NCI-H82 treated with DMSO at 0.1 percent for 48 hours (cell line): ENCODE measurements around the gene DNAJB1.
"Not testable (repeated sequence)": the region's sequence is repeated elsewhere in the genome, so short reads cannot be mapped to it uniquely, and the experiment has no call there.

Experiments
- DNase-seq: peaks from one replicate; lab custom pipeline; 2025; ENCODE audit not compliant: unreplicated experiment; lab: John Stamatoyannopoulos, UW

DNAJB1 gene

DNA sequence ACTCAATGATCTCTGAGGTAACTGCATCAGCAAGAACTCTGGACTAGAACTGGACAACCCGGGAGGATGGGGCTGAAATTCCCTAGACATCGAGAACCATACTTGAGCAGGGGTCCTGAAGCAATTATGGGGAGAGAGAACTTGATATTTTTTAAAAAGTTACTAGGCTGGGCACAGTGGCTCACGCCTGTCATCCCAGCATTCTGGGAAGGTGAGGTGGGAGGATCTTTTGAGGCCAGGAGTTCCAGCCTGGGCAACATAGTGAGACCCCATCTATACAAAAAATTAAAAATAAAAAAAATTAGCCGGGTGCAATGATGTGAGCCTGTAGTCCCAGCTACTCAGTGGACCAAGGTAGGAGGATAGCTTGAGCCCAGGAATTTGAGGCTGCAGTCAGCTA, 2.3 kb upstream of the DNAJB1 start:
- no peak for DNase-seq

DNA sequence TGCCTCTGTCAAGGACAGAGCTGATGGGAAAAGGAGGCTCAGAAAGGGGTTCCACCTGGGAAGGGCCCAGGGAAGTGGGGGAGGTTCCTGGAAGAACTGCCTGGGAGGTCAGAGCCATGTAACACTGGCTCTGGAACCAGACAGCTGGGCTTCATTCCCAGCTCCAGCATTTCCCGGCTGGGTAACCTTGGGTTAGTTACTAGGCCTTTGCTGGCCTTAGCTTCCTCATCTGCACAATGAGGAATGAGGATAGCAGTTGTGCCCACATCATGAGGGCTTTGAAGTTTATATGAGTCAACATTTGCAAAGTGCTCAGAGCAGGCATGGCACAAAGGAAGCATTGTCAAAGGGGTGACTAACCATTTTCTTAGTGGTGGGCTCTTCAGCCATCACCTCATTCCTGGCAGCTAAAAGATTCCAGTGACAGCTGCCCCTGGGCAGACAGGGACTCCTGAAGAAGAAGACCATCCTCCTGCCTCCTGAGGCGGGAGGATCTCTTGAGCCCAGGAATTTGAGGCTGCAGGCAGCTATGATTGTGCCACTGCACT, 1.7 kb upstream of the DNAJB1 start:
- DNase-seq, result no peak

DNA sequence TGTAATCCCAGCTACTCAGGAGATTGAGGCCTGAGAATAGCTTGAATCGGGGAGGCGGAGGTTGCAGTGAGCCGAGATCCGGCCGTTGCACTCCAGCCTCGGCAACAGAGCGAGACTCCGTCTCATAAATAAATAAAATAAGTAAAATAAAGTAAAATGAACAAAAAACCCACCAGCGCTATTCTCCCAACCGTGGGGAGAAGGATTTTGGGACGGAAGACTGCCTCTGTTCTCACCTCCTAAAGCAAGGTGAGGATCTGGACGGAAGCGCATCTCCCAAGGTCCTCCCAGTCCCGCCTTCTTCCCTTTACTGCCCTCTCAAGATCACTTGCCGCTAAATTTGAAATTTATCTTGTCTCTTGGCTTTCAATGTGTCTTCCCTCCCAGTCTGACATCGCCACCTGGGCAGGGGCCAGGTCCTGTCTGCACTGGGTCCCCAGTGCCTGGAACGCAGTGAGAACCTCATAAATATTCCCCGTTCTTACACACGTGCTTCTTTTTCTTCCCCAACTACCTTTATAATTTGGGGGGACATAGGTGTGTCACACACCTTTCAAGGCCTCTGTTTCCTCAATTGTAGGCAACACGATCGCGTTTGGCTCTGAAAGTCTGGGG, 1.2 kb upstream of the DNAJB1 start:
- DNase-seq, result no peak

DNA sequence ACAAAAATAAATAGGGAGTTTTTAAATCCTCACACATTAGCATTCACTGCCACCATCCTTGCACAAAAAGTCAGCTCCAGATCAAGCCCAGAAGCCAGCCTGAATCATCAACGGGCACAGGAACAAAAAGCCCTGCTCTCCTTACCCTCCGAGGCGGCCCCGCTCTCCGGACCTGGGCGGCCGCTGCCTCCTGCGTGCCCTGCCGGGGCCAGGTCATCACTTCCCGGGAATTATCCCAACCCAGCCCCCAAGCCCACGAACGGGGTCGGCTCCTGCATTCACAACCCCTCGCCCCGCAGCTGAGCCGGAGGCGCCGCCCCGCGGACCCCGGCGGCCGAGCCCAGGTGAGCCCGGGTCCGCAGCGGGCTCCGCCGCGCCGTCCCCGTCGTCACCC, 754 bp downstream of the DNAJB1 start:
- no peak for DNase-seq

DNA sequence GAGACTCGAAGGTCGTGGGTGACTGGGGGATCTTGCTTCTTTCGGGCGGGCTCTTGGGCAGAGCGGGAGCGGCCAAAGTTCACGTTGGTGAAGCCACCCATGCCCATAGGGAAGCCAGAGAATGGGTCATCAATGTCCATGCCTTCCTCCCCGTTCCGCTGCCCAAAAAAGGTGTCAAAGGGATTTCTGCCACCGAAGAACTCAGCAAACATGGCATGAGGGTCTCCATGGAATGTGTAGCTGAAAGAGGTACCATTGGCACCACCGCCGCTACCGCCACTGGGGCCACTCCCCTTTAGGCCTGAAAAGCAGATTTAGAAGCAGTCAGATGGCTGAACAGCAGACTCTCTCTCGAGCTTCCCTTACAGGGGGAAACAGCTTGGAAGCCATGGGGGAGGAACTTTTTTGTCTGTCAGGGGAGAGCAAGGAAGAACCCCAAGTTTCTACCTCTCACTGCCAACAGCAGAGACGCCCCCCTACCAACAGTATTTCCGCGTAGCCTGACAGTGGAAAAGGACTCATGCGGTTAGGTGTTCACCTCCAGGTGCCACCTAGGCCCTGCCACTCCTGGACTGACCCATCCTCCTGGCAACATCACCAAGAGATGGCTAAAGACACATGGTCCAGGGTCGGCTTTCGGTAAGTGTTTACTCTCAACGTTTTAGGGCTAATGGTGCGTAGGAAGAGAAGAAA, 1.3 kb downstream of the DNAJB1 start:
- no peak for DNase-seq

DNA sequence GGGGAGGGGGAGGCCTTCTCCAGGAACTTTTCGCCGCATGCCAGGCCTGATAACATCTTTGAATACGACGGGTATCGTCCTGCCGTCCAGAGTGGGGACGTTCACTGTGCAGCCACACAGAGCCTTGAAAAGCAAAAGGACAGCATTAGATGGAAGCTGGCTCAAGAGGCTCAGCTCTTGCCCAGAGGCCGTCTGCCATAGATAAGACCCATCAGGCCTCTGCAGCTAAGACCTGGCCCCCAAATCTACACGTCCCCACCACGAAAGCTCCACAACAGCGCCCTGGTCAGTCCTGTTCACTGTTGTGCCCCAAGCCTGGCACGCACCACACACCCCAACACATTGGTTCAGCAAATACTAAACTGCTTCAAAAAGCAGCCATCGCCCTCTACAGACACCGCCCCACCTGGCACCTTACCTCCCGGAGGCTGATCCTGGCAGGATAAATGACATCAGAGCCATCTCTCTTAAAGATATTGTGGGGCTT, 2.1 kb downstream of the DNAJB1 start:
- no peak for DNase-seq

DNA sequence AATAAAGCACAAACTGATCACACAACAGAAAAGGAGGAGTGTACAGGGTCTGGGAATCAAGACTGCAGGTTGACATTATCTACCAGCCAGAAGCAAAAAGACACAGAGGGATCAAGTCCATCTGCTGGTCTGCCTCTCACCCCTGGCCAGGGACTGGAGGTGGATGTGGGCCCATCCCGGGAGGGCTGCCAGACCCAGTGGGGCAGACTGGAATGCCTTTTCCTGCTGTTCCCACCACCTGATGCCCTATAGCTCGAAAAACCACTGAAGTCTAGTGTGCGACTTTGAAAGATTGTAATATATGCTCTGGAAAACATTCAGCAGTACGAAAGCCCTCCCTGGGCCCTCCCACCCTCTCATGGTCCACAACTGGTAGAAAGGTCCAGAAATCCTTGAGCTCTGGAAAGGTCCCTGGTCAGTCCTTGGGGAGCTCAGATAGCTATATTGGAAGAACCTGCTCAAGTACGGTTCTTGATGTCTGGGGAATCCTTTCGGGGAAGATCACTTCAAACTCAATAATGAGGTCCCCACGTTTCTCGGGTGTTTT, 2.6 kb downstream of the DNAJB1 start:
- DNase-seq, result no peak

DNA sequence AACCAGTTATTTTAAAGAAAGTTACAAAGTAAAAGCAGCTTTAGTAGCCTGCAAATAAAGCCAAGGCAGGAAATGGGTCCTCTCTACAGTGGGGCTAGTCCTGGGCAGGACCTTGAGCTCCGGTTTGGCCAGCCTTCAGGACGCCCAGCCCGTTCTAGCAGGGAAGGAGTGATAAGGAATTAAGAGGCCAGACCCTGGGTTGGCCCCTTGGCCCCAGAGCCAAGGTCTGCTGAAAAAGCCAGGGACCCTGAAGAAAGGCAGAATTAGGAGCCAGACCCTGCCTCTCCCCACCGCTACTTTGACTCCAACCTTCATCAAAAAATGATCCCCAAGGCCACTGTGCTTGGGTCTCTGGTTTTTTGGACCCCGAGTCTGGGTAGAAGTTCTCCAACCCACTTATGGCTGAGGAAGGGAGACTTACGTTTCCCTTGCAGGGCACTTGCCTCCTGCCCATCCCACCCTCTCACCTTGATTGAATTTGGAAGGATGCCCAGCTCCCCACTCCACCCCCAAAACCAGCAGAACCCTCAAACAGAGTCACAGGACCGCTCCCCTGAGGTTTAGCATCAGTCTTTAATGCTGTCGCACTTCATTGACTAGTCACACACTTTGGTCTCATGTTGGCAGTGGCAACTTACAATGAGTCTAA, 3.9 kb downstream of the DNAJB1 start:
- DNase-seq, result no peak

DNA sequence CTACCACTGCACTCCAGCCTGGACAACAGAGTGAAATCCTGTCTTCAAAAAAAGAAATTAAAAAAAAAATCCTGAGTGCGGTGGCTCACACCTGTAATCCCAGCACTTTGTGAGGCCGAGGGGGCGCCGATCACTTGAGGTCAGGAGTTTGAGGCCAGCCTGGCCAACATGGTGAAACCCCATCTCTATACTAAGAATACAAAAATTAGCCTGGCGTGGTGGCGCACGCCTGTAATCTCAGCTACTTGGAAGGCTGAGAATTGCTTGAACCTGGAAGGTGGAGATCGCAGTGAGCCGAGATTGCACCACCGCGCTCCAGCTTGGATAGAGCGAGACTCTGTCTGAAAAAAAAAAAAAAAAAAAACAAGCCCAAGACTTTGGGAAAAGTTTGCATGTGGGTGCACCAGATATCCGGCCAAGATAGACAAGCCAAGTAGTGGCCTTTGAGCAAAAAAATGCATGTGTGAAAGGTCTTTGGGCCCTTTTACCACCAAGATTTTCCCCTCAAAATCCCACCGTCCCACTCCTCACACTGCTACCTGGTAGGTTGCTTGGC, 5.7 kb downstream of the DNAJB1 start:
- DNase-seq, result no peak

DNA sequence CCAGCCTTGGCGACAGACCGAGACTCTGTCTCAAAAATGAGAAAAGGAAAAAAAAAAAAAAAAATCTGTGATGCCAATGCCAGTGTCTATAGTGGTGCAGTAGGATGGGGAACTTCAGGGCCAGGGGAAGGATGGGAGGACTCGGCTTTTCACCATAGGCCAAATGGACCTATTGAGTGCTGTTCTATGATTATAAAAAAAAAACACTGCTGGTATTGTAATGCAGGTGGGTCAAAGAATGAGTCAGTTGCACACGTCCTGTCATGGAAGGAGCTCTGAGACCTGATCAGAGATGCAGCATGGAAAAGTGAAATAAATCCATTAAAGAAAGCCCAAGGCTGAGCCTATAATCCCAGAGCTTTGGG, 7.0 kb downstream of the DNAJB1 start:
- peak; percentile 28 for DNase-seq

DNA sequence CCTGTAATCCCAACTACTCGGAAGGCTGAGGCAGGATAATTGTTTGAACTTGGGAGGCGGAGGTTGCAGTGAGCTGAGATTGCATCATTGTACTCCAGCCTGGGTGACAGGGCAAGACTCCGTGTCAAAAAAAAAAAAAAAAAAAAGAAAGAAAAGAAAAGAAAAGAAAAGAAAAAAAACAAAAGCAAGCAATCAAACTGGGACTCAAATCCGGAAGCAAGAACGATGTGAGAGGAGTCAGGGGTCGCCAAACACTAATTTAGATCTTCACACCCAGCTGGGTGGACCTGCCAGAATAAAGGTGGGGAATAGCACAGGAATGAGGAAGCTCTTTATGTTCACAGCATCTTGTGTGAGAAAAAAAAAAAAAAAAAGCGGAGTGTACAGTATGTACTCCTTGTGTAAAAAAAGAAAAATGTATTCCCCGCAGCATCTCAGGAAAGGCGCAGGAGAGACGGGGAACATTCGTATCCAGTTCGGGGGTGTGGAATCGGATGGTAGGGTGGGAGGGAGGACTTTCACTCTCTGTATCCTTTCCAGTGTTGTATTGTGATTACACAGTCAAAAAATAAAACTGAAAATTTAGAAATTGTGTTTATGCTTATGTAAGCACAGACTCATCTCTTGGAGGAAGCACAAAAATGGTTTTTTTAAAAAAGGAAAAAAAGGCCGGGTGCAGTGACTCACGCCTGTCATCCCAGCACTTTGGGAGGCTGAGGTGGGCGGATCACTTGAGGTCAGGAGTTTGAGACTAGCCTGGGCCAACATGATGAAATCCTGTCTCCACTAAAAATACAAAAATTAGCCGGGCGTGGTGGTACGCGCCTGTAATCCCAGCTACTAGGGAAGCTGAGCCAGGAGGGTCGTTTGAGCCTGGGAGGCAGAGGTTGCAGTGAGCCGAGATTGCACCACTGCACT, 7.6 kb downstream of the DNAJB1 start:
- no peak for DNase-seq

DNA sequence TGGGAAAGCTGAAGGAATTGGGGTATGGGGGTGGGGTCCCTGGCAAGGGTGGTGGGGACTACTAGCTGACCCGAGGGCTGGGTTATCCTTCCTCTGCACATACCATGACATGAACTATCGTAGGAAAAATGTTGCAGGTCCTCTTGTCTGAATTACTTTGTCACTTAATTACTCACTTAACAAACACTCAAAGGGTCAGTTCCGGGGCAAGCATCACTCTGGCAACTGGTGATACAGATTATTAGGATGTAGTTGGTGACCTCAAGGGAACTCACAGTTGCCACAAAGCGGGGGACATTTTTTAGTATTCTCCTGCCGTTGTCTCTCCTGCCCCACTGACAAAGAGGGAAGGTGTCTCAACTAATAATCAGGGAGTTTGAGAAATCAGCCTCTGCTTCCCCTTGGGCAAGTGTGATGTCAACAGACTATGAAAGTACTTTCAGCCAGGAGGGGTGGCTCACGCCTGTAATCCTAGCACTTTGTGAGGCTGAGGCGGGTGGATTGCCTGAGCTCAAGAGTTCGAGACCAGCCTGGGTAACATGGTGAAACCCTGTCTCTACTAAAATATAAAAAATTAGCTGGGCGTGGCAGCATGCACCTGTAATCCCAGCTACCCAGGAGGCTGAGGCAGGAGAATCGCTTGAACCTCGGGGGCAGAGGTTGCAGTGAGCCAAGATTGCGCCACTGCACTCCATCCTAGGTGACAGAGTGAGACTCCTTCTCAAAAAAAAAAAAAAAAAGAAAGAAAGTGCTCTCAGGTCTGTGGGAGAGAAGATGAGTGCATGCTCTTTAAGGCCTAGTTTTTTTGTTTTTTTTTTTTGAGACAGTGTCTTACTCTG, 10.3 kb downstream of the DNAJB1 start:
- DNase-seq, result no peak

DNA sequence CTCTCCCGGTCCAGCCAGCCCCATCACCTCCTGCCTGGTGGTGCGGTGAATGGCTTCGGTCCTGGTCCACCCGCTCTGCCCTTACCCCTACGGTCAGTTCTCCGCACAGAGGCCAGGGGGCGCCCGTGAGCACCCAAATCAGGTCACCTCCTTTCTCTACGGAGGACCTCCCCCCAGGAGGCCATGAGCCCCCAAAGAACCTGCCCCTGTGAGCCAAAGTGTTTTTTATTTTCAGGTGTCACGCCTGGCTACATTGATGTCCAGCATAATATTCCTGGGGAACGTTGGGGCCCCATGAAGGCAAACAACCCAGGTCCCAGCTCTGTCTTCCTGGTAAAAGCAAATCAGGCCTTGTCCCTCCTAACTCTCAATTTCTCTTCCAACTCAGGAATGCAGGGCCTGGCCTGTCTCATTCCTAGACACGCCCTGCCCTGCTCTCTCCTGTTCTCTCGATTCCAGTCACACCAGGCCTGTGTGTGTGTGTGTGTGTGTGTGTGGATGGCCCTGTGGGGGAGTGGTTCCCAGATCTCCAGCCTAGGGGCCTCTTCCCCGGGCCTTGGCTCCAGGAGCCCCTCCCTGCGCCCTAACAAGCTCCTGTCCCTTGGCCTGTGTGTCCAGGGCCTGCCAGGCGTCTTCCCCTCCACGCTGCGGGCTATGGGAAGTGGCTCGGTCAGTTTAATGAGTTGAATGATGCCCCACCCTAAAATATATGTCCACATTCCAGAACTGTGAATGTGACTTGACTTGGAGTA, 12.5 kb downstream of the DNAJB1 start:
- peak; percentile 19 for DNase-seq

DNA sequence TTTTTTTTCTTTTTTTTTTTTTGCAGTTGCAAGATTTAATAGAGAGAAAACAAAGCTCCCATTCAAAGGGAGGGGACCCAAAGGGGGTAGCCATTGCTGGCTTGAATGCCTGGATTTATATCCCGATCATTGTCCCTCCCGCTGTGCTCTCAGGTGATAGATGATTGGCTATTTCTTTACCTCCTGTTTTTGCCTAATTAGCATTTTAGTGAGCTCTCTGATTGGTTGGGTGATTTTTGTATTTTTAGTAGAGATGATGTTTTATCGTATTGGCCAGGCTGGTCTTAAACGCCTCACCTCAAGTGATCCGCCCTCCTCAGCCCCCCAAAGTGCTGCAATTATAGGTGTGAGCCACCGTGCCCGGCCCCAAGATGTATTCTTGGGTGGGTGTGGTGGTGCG, 13.6 kb downstream of the DNAJB1 start:
- not testable (repeated sequence) for DNase-seq

DNA sequence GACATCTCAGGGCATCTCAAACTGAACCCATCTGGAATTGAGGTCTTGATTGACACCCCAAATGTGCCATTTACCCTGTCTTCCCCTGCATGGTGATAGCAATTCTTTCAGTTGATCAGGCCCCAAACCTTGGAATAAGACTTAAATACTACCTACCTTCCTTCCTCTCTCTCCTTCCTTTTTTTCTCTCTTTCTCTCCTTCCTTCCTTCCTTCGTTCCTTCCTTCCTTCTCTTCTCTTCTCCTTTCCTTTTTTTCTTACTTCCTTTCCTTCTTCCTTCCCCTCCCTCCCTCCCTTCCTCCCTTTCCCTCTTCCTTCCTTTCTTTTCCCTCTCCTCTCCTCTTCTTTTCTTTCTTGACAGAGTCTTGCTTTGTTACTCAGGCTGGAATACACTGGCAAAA, 14.9 kb downstream of the DNAJB1 start:
- DNase-seq, result no peak

DNA sequence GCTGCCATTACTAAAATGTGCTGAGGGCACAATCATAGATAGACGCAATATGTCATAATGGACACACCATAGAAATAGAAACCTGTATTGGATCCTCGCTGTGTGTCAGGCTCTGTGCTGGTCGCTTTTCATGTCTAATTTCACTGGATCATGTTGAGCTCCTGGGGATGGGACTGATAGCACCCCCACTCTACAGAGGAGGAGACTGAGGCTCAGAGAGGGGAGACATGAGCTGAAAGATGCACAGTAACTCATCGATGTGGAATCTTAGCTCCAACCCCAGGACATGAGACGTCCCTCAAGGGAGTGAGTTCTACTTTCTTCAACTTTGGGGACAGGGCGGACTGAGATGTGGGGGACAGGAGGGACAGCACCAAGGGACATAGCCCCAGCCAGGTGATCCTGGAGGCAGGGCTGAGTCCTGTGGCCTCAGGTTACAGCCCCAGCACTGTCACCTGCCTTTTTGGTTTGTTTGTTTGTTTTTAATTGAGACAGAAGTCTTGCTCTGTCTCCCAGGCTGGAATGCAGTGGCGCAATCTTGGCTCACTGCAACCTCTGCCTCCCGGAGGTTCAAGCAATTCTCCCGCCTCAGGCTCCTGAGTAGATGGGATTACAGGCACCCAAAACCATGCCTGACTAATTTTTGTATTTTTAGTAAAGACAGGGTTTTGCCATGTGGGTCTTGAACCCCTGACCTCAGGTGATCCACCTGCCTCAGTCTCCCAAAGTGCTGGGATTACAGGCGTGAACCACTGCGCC, 15.7 kb downstream of the DNAJB1 start:
- no peak for DNase-seq

DNA sequence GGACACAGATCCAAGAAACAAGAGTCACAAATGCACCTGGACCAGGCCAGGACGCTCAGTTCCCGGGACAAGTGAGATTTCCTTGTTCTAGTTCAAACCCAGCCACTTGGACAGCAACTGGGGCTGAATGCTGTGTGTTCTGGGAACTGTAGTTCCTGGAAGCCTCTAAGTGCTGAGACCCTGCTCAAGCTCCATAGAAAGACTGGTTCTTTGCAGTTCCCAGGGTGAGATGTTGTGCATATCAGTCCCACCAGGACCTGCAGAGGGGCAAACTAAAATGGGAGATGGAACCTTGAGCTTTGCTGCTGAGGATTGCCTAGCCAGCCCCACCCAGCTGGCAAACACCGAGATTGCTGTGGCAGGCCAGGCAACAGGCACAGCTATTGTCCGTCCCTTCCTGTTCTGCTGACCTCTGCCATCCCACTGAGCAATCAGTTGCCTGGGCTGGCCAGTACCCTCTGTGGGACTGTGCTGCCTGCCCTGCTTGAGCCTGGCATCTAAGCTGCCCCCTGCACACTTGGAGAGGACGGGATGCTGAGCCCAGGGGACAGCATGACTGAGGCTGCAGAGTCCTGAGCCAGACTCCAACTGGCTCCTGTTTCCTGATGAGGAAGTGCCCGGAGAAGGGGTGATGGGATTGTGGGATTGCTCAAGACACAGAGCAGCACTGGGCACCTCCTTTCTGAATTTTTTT, 20.8 kb downstream of the DNAJB1 start:
- no peak for DNase-seq

DNA sequence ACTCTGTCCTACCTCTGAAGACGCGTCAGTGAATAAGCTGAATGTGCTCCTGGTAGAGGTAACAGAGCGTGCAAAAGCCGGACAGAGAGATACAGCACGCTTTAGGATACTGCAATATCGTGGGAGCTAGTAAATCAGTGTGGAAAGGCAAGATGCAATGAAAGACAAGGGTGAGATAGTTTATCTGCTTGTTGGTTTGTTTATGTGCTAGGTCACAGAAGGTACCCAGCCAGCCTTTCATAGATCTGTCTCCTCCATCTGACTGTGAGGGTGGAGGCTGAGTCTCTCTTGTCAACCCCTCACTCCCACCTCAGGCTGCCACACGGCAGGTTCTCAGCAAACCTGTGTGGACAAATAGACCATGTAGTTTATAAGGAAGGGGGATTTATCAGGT, 21.4 kb downstream of the DNAJB1 start:
- no peak for DNase-seq
